GM21526 (cell line): ENCODE results near the gene SIL1.

Experiments
- ATAC-seq: cut with Tn5 transposase; IDR thresholded peaks from one replicate; pipeline ENCODE4 v1.9.1; 2021; ENCODE audit warnings: moderate library complexity; ENCODE audit not compliant: unreplicated experiment, low FRiP score

Gene SIL1

GRCh38 chr5:139147483-139148087, 50.6 kb downstream of the SIL1 start:
- no peak for ATAC-seq

- no peak for ATAC-seq
Measured at GRCh38 chr5:139146809-139147482, 51.2 kb downstream of the SIL1 start.

DNA sequence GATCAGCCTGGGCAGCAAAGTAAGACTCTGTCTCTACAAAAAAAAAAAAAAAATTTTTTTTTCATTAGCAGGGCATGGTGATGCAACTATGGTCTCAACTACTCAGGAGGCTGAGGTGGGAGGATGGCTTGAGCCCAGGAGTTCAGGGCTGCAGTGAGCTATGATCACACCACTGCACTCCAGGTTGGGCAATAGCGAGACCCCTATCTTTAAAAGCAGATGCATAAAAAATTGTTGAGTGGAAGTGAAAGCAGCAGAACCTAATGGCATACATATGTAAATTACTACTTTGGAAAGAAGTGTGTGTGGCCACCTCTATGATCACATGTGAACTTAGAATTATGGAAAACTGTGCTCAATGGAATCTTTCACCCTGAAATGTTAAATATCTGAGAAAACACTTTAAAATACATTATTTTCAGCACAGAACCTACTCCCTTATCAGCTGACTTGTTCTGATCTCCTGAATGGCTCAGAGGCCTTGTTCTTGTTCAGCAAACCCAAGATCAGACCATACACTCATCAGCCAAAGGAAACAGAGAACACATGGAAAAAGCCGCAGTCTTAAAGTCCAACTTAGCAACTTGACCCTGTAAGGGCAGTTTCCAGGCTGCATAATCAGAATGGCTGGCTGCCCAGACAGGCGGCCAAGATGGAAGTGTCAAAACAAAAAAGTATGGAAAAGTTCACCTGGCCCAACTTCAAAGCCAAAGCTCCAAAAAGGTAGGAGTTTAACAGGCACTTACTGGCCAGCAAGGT, 56.5 kb downstream of the SIL1 start:
- ATAC-seq, result no peak

GRCh38 chr5:139140591-139141071, 57.5 kb downstream of the SIL1 start:
- no peak for ATAC-seq

- ATAC-seq, result no peak
Measured at GRCh38 chr5:139138809-139139208, 59.4 kb downstream of the SIL1 start.

GRCh38 chr5:139138109-139138508, 60.1 kb downstream of the SIL1 start:
- ATAC-seq, result no peak

DNA sequence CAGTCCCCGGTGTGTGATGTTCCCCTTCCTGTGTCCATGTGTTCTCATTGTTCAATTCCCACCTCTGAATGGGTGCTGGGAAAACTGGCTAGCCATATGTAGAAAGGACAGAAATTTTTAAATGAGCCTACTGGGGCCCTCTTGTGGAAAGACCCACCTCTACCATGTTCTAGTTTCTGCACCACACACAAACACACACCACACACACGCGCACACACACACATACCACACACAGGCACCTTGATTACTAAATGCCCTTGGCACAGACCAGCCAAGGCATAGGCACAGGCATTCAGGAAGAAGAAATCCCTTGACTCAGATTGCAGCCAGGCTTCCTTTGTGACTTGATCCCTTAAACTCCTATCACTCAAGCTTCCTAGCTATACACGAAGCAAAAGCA, 60.5 kb downstream of the SIL1 start:
- ATAC-seq, result no peak

DNA sequence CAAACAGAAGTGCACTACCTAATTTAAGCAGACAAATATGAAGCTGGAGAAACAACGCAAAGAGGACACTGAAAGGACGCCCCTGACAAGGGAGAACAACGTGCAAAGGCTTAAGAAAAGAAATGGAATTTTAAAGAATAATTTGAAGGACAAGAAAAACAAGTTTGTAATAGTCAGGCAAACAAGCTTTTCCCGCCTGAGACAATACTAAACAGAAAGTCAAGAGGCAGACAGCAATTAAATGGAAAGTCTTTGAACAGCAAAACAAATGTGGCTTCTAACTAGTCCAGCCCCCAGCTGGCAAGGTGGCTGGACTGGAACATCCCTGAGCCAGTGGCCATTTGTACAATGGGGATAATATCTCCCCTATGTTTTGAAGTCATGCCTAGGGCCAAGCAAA, 63.3 kb downstream of the SIL1 start:
- ATAC-seq, result no peak

DNA sequence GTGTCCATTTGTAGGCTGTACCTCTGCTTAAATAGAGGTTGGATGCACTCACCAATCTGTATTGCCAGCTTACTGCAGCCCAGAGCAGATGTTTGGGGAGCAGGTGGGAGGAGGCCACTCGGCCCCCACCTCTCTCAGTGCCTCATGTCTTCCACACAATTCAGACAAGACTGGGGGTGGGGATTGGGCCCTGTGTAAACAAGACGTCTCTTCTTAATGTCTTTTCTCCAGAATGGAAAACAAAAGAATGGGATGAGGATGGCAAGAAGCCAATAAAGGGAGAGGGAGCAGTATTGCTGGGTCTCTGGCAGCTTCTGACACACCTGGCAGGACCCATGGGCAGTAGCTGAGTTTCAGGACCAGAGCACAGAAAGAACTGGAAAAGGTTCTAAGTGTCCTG, 64.9 kb downstream of the SIL1 start:
- ATAC-seq, result no peak

- ATAC-seq, result no peak
Measured at GRCh38 chr5:139132515-139132914, 65.7 kb downstream of the SIL1 start.

DNA sequence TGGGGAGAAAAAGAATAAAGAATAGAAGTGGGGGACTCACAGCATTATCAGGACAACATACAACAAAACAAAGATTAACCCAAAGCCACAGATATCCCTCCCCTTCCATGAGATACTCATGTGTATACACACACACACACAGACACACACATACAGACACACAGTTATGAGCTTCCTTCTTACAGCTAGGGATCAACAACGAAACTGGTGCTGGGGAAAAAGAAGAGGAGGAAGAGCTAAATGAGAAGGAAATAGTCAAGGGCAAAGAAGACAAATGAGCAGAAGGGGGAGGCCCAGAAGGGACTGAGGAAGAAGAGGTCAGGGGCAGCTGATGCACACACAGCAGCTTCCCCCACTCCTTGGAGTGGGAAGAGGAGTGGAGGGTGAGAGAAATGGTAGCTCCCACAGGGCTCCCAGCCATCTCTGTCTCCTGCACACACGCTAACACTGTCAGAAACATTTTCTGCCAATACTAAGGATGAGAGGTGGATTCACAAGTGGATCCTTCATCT, 66.2 kb downstream of the SIL1 start:
- ATAC-seq, result no peak

DNA sequence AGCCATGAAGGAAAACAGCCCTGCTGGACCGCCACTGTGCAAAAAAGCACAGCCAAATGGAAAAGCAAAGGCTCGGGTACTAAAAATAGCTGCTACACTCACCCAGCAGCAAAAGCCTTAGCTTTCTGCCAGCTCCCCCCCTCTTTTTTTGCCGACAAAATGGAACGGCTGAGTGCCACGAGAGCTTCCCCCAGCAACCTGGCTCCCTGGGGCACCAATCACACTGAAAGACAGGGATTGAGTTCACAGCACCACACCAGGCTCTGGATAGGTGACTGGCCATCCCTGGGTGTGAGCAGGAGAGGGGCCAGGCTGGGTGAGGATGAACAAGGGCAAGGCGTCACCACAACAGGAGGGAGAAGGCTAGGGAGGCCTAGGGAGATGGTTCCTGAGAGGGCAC, 66.7 kb downstream of the SIL1 start:
- ATAC-seq, result no peak

GRCh38 chr5:139131062-139131461, 67.1 kb downstream of the SIL1 start:
- ATAC-seq, result no peak

GRCh38 chr5:139130214-139130613, 68.0 kb downstream of the SIL1 start:
- no peak for ATAC-seq

DNA sequence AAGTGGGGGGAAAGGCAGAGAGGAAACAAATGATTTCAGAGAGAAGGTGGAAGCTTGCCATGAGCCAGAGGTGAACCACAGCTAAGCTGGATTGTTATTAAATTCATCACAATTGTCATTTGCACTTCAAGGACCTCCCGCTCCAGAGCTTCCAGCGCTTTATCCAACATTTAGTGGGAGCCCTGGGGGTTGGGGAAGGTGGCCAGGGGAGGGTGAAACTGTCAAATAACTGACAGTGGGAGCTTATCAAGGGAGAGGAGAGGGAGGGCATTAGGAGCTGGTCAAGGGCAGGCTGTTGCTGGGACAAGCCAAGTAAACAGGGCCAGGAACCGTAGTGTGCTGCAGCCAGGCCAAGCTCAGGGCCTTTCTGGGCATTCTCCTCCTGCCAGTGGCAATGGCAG, 71.5 kb downstream of the SIL1 start:
- no peak for ATAC-seq

DNA sequence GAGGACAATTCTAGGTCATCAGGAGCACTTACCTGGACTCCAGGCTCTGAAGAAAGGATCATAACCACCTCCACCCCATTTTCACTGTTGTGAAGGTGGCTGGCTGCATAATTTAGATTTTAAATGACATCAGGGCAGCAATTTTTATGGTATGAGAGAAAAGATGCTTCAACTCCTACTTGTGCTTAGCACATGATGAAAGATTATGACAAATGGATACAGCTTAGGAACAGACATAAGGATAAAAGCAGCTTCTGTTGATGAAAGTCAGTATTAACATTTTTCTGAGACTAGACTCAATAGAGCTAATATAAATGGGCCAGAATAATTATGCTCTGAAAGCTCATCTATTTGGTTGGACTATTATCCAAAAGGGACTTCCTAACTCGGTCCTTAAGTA, 72.2 kb downstream of the SIL1 start:
- ATAC-seq, result no peak

- ATAC-seq, result no peak
Measured at GRCh38 chr5:139124774-139125520, 73.2 kb downstream of the SIL1 start.

DNA sequence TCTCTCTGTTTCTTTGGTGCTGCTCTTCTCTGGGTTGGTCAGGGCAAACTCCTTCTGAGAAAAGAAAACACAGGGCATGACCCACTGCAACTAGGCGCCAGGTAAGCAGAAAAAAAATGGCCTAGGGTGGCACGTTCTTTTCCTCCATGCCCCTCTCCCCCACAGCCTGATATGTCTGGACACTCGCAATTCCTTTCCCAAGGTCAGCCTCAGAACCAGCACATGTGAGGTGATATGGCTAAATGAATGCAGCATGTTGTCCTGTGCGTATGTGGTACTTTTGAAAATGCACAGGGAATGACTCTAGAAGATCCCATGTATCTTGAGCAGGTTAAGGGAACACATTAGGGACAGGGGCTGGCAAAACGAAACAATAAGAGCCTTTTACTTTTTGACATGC, 77.0 kb downstream of the SIL1 start:
- ATAC-seq, result no peak

DNA sequence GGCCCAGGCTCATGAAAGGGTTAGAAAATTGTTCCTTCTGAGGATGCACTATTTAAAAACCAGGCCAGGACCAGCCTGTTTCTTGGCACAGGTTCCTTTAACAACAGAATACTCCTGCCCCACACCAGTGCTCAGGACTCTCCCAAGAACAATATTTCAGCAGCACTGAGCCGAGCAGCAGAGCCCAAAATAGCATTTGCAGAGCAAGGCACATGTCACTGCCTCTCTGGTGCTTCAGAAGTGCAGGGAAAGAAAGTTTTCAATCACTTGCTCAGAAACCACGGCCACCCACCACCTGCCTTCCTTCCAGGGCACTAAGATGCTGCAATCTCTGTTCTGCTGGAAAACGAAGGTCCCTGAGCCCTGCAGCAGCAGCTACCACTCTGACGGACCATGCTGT, 77.6 kb downstream of the SIL1 start:
- ATAC-seq, result no peak

GRCh38 chr5:139118804-139119203, 79.4 kb downstream of the SIL1 start:
- no peak for ATAC-seq

DNA sequence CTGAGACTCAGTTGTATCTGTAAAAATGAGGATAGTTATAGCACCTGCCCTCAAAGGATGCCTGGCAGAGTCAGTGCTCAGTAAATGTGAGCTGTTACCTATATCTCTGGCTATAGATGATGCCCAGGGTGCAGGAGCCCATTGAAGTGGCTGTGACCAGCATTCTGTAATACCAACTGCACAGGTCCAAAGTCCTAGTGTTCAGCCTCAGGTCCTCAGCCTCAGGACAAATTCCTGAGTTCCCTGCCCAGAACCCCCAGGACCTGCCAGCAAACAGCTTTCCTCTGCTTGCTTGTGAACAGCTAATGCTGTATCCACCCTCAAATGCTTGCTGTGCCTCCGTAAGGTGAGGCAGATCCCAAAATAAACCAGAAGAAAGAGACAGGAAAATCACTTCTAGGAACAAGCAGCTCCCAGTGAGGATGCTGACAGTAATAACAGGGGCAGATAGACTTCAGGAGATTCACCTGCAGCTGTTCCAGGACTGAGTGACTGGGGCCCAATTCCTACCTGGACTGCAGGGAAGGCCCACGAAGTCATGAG, 80.8 kb downstream of the SIL1 start:
- no peak for ATAC-seq
